ENCODE results near the gene MORN2. TPM values are rescaled to one million over a fixed set of nuclear protein-coding genes. Genes with fewer than 3 reads are reported as not detected.

Gene MORN2
- total and polyA plus RNA-seq, 9 of the 15 experiments (the other 6 are each of a cell fraction or from before 2014, with no cell fraction given) = 10.4 to 39.5 (median 20.8) TPM

- TF ChIP-seq ZFP91 (CRISPR knock-in tag; IDR thresholded peaks at IDR 0.05) (no peak), L3MBTL2 (IDR thresholded peaks at IDR 0.05) (0 out of 2 replicates have a peak, but pooled peaks have one; percentile 16), AFF4 (CRISPR knock-in tag; IDR thresholded peaks at IDR 0.05) (no peak), ZZZ3 (IDR thresholded peaks at IDR 0.05) (no peak), ZBTB17 (CRISPR knock-in tag; IDR thresholded peaks at IDR 0.05) (no peak), MEF2D (tag; conservative IDR thresholded peaks at IDR 0.05; ENCODE audit: low read depth) (no peak), TAF1 (IDR thresholded peaks at IDR 0.05; ENCODE audit: control insufficient read depth, extremely low read depth, insufficient read depth, low read length, severe bottlenecking) (no peak), PHF20 (IDR thresholded peaks at IDR 0.05; ENCODE audit: partially characterized antibody) (no peak), RAD21 (CRISPR knock-in tag; conservative IDR thresholded peaks at IDR 0.05 in 1 of 2, IDR thresholded peaks at IDR 0.05 in 1 of 2) (peak; percentile 16 to 69; a peak in 2 of 4 replicates), PRPF4 (IDR thresholded peaks at IDR 0.05; ENCODE audit: insufficient read depth, low read depth, low read length, poor library complexity, severe bottlenecking) (no peak), RB1 (IDR thresholded peaks at IDR 0.05; ENCODE audit: low read depth) (peak; percentile 39; the same call in 1 of the 2 replicates), BCOR (IDR thresholded peaks at IDR 0.05) (no peak), ZNF644 (tag; IDR thresholded peaks at IDR 0.05; ENCODE audit: low read depth) (no peak)
- TF ChIP-seq, protein P1, sequence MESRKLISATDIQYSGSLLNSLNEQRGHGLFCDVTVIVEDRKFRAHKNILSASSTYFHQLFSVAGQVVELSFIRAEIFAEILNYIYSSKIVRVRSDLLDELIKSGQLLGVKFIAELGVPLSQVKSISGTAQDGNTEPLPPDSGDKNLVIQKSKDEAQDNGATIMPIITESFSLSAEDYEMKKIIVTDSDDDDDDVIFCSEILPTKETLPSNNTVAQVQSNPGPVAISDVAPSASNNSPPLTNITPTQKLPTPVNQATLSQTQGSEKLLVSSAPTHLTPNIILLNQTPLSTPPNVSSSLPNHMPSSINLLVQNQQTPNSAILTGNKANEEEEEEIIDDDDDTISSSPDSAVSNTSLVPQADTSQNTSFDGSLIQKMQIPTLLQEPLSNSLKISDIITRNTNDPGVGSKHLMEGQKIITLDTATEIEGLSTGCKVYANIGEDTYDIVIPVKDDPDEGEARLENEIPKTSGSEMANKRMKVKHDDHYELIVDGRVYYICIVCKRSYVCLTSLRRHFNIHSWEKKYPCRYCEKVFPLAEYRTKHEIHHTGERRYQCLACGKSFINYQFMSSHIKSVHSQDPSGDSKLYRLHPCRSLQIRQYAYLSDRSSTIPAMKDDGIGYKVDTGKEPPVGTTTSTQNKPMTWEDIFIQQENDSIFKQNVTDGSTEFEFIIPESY (CRISPR knock-in tag; IDR thresholded peaks at IDR 0.05) = no peak
- TF ChIP-seq, protein P2, sequence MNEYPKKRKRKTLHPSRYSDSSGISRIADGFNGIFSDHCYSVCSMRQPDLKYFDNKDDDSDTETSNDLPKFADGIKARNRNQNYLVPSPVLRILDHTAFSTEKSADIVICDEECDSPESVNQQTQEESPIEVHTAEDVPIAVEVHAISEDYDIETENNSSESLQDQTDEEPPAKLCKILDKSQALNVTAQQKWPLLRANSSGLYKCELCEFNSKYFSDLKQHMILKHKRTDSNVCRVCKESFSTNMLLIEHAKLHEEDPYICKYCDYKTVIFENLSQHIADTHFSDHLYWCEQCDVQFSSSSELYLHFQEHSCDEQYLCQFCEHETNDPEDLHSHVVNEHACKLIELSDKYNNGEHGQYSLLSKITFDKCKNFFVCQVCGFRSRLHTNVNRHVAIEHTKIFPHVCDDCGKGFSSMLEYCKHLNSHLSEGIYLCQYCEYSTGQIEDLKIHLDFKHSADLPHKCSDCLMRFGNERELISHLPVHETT (CRISPR knock-in tag; conservative IDR thresholded peaks at IDR 0.05 in 1 of 2, IDR thresholded peaks at IDR 0.05 in 1 of 2) = no peak
These were observed 50.2 kb downstream of the MORN2 start (continued) for GRCh38 chr2:38925982-38926381.

All from K562 (cell line).